Vagina (tissue), 2 donors: ENCODE data around the gene HDGFL2. TPM values are rescaled to one million over a fixed set of nuclear protein-coding genes. Genes with fewer than 3 reads are reported as not detected.

ENCODE experiments used
- DNase-seq, 2 donors: peaks; one replicate each; pipeline ENCODE4 v3.0.0-alpha.2; 2017; ENCODE audit errors: extremely low spot score in 2 of 2
- H3K27ac ChIP-seq: fragments of 200-600 bp; sonication (generic); one replicate; pipeline ENCODE4 v1.5.1; 2019
- H3K27me3 ChIP-seq: fragments of 200-600 bp; sonication (generic); one replicate; pipeline ENCODE4 v1.5.1; 2019
- H3K36me3 ChIP-seq, 2 donors: fragments of 200-600 bp; sonication (generic); one replicate each; pipeline ENCODE4 v1.5.1; 2017 to 2019
- H3K4me1 ChIP-seq: fragments of 200-600 bp; sonication (generic); one replicate; pipeline ENCODE4 v1.5.1; 2019
- H3K4me3 ChIP-seq, 2 donors: fragments of 200-600 bp; sonication (generic); 1 replicate in 1 of 2; 2 replicates in 1 of 2; pipeline ENCODE4 v1.5.1; 2016 to 2019
- H3K9me3 ChIP-seq: fragments of 200-600 bp; sonication (generic); one replicate; pipeline ENCODE4 v1.5.1; 2019
- CTCF ChIP-seq, 3 experiments: fragments of 450-650 bp in 2 of 3; fragments of 200-600 bp in 1 of 3; sonication (generic) in 1 of 3; IDR thresholded peaks; one replicate each; pipeline ENCODE4 v1.5.1; 2017 to 2019; ENCODE audit warnings: antibody characterized with exemption in 3 of 3, mild to moderate bottlenecking in 2 of 3, moderate library complexity in 2 of 3
- POLR2A ChIP-seq, 2 donors: fragments of 450-650 bp; IDR thresholded peaks; one replicate each; pipeline ENCODE4 v1.6.1; 2017; ENCODE audit warnings: antibody characterized with exemption in 2 of 2, mild to moderate bottlenecking in 2 of 2, moderate library complexity in 2 of 2
- POLR2AphosphoS5 ChIP-seq, 2 donors: sonication (generic); formaldehyde crosslinking; IDR thresholded peaks; one replicate each; pipeline ENCODE4 v1.9.0; 2017; ENCODE audit warnings: antibody characterized with exemption in 2 of 2, mild to moderate bottlenecking in 2 of 2, low read depth in 1 of 2; ENCODE audit not compliant: insufficient read depth in 1 of 2
- intact Hi-C: fragments of 100-400 bp; cut with DNase I; formaldehyde crosslinking; loops from one replicate; pipeline ENCODE4 v1.15.1; 2023
- total RNA-seq: library from RNA; depleted of rRNA; stranded (reverse); fragments of >200 nt; gene quantifications from one replicate; pipeline ENCODE4 v1.2.3, GENCODE V29; 2016

HDGFL2 gene
- total RNA-seq, 1 donor from 2014 or later: 33.1 TPM

- Histone ChIP-seq H3K9me3 (no peaks in the 10 kb centered on the region), H3K4me3 (no peak overlapping the region), H3K27me3 (no peaks in the 10 kb centered on the region), H3K27ac (no peak overlapping the region), H3K36me3 (peaks cover 0 to 23% of the 10 kb centered on the region in 2 donors), H3K4me1 (peaks cover 31% of the 10 kb centered on the region)
- no peak for TF ChIP-seq POLR2A (IDR thresholded peaks at IDR 0.05)
- TF ChIP-seq CTCF (IDR thresholded peaks at IDR 0.05): no peak
- no peak for TF ChIP-seq POLR2AphosphoS5 (IDR thresholded peaks at IDR 0.05; ENCODE audit: insufficient read depth in 1 of 2, low read depth in 1 of 2)
- DNase-seq: no peak
- intact Hi-C loops: no loop called here
Measured at GRCh38 chr19:4477034-4477801, 5.1 kb downstream of the HDGFL2 start.

- H3K4me3 ChIP-seq: no peak overlapping the region
- peaks cover 0 to 17% of the 10 kb centered on the region in 2 donors for H3K36me3 ChIP-seq
- no peak for DNase-seq
- no peaks in the 10 kb centered on the region for H3K9me3 ChIP-seq
- no peaks in the 10 kb centered on the region for H3K27me3 ChIP-seq
- no peaks in the 10 kb centered on the region for H3K4me1 ChIP-seq
- TF ChIP-seq CTCF (IDR thresholded peaks at IDR 0.05) (no peak), POLR2A (IDR thresholded peaks at IDR 0.05) (no peak), POLR2AphosphoS5 (IDR thresholded peaks at IDR 0.05; ENCODE audit: insufficient read depth in 1 of 2, low read depth in 1 of 2) (no peak)
- H3K27ac ChIP-seq: no peak overlapping the region
- intact Hi-C loops: no loop called here
Measured at GRCh38 chr19:4482721-4483364, 10.7 kb downstream of the HDGFL2 start.

GRCh38 chr19:4483385-4483784, 11.3 kb downstream of the HDGFL2 start:
- Histone ChIP-seq H3K4me3 (no peak overlapping the region), H3K36me3 (peaks cover 0 to 21% of the 10 kb centered on the region in 2 donors), H3K9me3 (no peaks in the 10 kb centered on the region), H3K27me3 (no peaks in the 10 kb centered on the region), H3K4me1 (no peaks in the 10 kb centered on the region), H3K27ac (no peak overlapping the region)
- no peak for DNase-seq
- no peak for TF ChIP-seq POLR2A (IDR thresholded peaks at IDR 0.05)
- no peak for TF ChIP-seq CTCF (IDR thresholded peaks at IDR 0.05)
- no peak for TF ChIP-seq POLR2AphosphoS5 (IDR thresholded peaks at IDR 0.05; ENCODE audit: insufficient read depth in 1 of 2, low read depth in 1 of 2)
- intact Hi-C loops: no loop called here

- Histone ChIP-seq H3K36me3 (peaks cover 0 to 46% of the 10 kb centered on the region in 2 donors), H3K4me1 (no peaks in the 10 kb centered on the region), H3K4me3 (no peak overlapping the region), H3K9me3 (no peaks in the 10 kb centered on the region), H3K27ac (no peak overlapping the region), H3K27me3 (no peaks in the 10 kb centered on the region)
- no peak for TF ChIP-seq POLR2AphosphoS5 (IDR thresholded peaks at IDR 0.05; ENCODE audit: insufficient read depth in 1 of 2, low read depth in 1 of 2)
- TF ChIP-seq POLR2A (IDR thresholded peaks at IDR 0.05): no peak
- TF ChIP-seq CTCF (IDR thresholded peaks at IDR 0.05): no peak
- intact Hi-C loops: no loop called here
- DNase-seq: peak in 1 of 2 donors; percentile 54
Measured at GRCh38 chr19:4487572-4487971, 15.5 kb downstream of the HDGFL2 start.

GRCh38 chr19:4488496-4488895, 16.4 kb downstream of the HDGFL2 start:
- H3K27ac ChIP-seq: no peak overlapping the region
- H3K9me3 ChIP-seq: no peaks in the 10 kb centered on the region
- no peak for DNase-seq
- TF ChIP-seq POLR2A (IDR thresholded peaks at IDR 0.05) (no peak), CTCF (IDR thresholded peaks at IDR 0.05) (no peak), POLR2AphosphoS5 (IDR thresholded peaks at IDR 0.05; ENCODE audit: insufficient read depth in 1 of 2, low read depth in 1 of 2) (no peak)
- H3K27me3 ChIP-seq: no peaks in the 10 kb centered on the region
- intact Hi-C loops: no loop called here
- H3K36me3 ChIP-seq: peaks cover 0 to 50% of the 10 kb centered on the region in 2 donors
- no peaks in the 10 kb centered on the region for H3K4me1 ChIP-seq
- H3K4me3 ChIP-seq: no peak overlapping the region
